Ovary (tissue), 3 donors: ENCODE data around the gene PRLR.

ENCODE experiments used
- CTCF ChIP-seq, 3 donors: fragments of 450-650 bp in 2 of 3; fragments of 200-600 bp in 1 of 3; IDR thresholded peaks; one replicate each; pipeline versions ENCODE4 v1.5.1 to v1.8.0; 2016 to 2022; ENCODE audit warnings: antibody characterized with exemption in 3 of 3, mild to moderate bottlenecking in 1 of 3
- EP300 ChIP-seq: sonication (generic); formaldehyde crosslinking; IDR thresholded peaks from one replicate; pipeline ENCODE4 v1.6.1; 2017; ENCODE audit warnings: antibody characterized with exemption
- POLR2A ChIP-seq: fragments of 450-650 bp; IDR thresholded peaks from one replicate; pipeline ENCODE4 v1.6.1; 2017; ENCODE audit warnings: antibody characterized with exemption, mild to moderate bottlenecking, moderate library complexity
- donor health status: DM: no; HTN: no; CAD: no.

GRCh38 chr5:35199886-35200285 is 30.4 kb downstream of the PRLR start:
- TF ChIP-seq CTCF (IDR thresholded peaks at IDR 0.05), result no peak
- no peak for TF ChIP-seq POLR2A
- no peak for TF ChIP-seq EP300
